ENCODE measurements around the gene SEC22C. TPM values are rescaled to one million over a fixed set of nuclear protein-coding genes. Genes with fewer than 3 reads are reported as not detected.

The SEC22C gene
- total and polyA plus RNA-seq, 2 of the 13 experiments (the other 11 are each of a cell fraction or from before 2014, with no cell fraction given), result 20.0 to 40.0 TPM

DNA sequence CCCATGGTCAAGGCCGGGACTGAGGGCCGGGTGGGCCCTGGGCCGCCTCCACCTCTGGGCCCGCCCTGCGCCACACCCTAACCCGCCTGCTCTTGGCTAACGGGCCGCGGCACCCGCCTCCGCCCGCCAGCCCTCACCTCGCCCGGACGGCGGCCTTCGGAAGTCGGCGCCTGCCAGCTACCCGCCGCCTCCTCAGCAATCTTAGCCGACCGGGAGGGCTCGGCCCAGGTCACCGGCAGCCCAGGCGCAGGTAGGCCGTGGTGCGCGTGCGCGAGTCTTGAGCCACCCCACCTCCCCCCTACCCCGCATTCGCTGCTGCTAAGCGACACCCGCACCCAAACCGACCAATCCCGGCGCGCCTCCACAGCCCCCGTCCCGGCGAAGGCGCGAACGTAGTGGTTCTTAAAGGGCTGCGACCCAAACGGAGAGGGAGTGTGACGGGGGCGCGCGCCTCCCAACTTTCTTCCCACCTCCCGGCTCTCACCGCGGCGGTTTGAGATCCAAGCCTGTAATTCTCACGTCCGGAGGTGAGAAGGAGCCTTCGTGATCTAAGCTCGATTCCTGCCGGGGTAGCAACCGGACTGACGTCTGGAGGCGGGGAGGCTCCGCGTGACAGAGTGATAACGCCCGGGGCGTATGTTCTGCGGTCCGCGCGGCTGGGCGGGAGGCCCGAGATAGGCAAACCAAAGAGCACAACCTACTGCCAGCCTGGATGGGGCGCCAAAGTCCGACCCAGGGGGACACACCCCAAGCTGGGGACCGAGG is at the start of gene SEC22C (continued):
- 0 out of 2 replicates have a peak, but pooled peaks have one; percentile 22 for TF ChIP-seq ATF7-NPFF (CRISPR knock-in tag; IDR thresholded peaks at IDR 0.05; ENCODE audit: low read depth)
- TF ChIP-seq, protein P1, sequence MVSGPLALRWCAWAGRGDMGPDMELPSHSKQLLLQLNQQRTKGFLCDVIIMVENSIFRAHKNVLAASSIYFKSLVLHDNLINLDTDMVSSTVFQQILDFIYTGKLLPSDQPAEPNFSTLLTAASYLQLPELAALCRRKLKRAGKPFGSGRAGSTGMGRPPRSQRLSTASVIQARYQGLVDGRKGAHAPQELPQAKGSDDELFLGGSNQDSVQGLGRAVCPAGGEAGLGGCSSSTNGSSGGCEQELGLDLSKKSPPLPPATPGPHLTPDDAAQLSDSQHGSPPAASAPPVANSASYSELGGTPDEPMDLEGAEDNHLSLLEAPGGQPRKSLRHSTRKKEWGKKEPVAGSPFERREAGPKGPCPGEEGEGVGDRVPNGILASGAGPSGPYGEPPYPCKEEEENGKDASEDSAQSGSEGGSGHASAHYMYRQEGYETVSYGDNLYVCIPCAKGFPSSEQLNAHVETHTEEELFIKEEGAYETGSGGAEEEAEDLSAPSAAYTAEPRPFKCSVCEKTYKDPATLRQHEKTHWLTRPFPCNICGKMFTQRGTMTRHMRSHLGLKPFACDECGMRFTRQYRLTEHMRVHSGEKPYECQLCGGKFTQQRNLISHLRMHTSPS (CRISPR knock-in tag; IDR thresholded peaks at IDR 0.05; ENCODE audit: low read depth), result 0 out of 2 replicates have a peak, but pooled peaks have one; percentile 48
- no peak for TF ChIP-seq KIAA2018 (CRISPR knock-in tag; IDR thresholded peaks at IDR 0.05; ENCODE audit: borderline replicate concordance)
- TF ChIP-seq, protein P2, sequence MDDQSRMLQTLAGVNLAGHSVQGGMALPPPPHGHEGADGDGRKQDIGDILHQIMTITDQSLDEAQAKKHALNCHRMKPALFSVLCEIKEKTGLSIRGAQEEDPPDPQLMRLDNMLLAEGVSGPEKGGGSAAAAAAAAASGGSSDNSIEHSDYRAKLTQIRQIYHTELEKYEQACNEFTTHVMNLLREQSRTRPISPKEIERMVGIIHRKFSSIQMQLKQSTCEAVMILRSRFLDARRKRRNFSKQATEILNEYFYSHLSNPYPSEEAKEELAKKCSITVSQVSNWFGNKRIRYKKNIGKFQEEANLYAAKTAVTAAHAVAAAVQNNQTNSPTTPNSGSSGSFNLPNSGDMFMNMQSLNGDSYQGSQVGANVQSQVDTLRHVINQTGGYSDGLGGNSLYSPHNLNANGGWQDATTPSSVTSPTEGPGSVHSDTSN (CRISPR knock-in tag; IDR thresholded peaks at IDR 0.05; ENCODE audit: borderline replicate concordance), result no peak
- TF ChIP-seq GRHL1 (CRISPR knock-in tag; conservative IDR thresholded peaks at IDR 0.05), result no peak
- TF ChIP-seq ZNF569 (CRISPR knock-in tag; IDR thresholded peaks at IDR 0.05; ENCODE audit: borderline replicate concordance), result peak; percentile 96; the same call in 1 of the 2 replicates
- TF ChIP-seq RBM39 (IDR thresholded peaks at IDR 0.05; ENCODE audit: low read depth, low read length, poor library complexity, severe bottlenecking), result peak; percentile 65
- no peak for TF ChIP-seq ZNF30 (CRISPR knock-in tag; IDR thresholded peaks at IDR 0.05)
- TF ChIP-seq, protein P3, sequence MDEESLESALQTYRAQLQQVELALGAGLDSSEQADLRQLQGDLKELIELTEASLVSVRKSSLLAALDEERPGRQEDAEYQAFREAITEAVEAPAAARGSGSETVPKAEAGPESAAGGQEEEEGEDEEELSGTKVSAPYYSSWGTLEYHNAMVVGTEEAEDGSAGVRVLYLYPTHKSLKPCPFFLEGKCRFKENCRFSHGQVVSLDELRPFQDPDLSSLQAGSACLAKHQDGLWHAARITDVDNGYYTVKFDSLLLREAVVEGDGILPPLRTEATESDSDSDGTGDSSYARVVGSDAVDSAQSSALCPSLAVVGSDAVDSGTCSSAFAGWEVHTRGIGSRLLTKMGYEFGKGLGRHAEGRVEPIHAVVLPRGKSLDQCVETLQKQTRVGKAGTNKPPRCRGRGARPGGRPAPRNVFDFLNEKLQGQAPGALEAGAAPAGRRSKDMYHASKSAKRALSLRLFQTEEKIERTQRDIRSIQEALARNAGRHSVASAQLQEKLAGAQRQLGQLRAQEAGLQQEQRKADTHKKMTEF (CRISPR knock-in tag; IDR thresholded peaks at IDR 0.05), result peak; percentile 77
- TF ChIP-seq SSRP1 (CRISPR knock-in tag; IDR thresholded peaks at IDR 0.05), result no peak
- no peak for TF ChIP-seq ZBTB21 (CRISPR knock-in tag; IDR thresholded peaks at IDR 0.05)
- no peak for TF ChIP-seq ZNF451 (CRISPR knock-in tag; IDR thresholded peaks at IDR 0.05)
- no peak for TF ChIP-seq PCBP2 (optimal IDR thresholded peaks at IDR 0.05; ENCODE audit: low read depth, low read length, poor library complexity, severe bottlenecking)

All from HepG2 (cell line).